Measurements from ENCODE around the gene LRRC75A.

LRRC75A gene

DNA sequence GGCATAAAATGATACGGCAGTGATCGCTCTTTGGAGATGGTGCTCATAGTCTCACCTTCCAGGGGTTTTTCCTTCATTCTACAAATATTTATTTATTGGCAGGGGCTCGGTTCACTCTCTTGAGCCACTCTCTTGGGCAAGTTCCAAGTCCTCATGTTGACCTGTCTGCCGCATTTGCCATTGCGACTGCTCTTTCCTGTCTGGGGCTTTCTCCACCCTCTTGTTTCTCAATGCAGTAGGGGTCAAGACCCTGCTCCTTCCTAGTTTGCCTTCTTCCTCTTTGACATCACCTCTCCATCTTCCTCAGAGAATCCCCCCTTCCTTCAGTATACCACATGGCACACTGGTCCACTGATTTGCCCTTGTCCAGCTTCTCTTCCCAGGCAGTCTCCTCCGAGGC is 21.9 kb upstream of the LRRC75A start:
- TF ChIP-seq YY1 (IDR thresholded peaks at IDR 0.05; ENCODE audit: low read depth) (no peak), EGR1 (IDR thresholded peaks at IDR 0.05) (no peak), CEBPB (IDR thresholded peaks at IDR 0.05) (no peak), RAD21 (IDR thresholded peaks at IDR 0.05; ENCODE audit: low read depth) (no peak)

DNA sequence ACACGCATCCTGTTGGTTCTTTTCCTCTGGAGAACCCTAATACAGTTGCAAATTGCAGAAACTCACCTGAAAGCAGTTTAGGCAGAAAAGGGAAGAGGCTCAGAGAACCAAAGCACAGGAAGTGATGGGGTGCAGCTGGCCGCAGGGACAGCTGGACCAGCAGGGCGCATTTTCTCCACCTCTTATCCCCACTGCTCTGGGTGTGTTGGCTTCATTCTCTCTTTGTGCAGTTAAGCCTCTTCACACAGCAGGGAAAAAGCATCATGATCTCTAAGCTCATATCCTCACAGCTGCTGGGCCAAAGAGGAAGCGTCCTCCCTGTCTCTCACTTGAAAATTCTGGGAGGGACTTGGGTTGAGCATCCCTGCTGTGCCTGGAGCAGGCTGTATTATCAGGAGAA is 20.0 kb upstream of the LRRC75A start:
- TF ChIP-seq EP300 (IDR thresholded peaks at IDR 0.05; ENCODE audit: borderline replicate concordance) (no peak), FOXM1 (IDR thresholded peaks at IDR 0.05; ENCODE audit: borderline replicate concordance, low read depth) (no peak), NFIC (IDR thresholded peaks at IDR 0.05) (no peak), CREB1 (IDR thresholded peaks at IDR 0.05; ENCODE audit: low read depth) (no peak), YY1 (IDR thresholded peaks at IDR 0.05; ENCODE audit: low read depth) (no peak), ZBTB7A (IDR thresholded peaks at IDR 0.05; ENCODE audit: low read depth) (no peak)
- TF ChIP-seq, protein P1, sequence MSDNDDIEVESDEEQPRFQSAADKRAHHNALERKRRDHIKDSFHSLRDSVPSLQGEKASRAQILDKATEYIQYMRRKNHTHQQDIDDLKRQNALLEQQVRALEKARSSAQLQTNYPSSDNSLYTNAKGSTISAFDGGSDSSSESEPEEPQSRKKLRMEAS (IDR thresholded peaks at IDR 0.05) = no peak
- TF ChIP-seq, protein P2, sequence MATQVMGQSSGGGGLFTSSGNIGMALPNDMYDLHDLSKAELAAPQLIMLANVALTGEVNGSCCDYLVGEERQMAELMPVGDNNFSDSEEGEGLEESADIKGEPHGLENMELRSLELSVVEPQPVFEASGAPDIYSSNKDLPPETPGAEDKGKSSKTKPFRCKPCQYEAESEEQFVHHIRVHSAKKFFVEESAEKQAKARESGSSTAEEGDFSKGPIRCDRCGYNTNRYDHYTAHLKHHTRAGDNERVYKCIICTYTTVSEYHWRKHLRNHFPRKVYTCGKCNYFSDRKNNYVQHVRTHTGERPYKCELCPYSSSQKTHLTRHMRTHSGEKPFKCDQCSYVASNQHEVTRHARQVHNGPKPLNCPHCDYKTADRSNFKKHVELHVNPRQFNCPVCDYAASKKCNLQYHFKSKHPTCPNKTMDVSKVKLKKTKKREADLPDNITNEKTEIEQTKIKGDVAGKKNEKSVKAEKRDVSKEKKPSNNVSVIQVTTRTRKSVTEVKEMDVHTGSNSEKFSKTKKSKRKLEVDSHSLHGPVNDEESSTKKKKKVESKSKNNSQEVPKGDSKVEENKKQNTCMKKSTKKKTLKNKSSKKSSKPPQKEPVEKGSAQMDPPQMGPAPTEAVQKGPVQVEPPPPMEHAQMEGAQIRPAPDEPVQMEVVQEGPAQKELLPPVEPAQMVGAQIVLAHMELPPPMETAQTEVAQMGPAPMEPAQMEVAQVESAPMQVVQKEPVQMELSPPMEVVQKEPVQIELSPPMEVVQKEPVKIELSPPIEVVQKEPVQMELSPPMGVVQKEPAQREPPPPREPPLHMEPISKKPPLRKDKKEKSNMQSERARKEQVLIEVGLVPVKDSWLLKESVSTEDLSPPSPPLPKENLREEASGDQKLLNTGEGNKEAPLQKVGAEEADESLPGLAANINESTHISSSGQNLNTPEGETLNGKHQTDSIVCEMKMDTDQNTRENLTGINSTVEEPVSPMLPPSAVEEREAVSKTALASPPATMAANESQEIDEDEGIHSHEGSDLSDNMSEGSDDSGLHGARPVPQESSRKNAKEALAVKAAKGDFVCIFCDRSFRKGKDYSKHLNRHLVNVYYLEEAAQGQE (IDR thresholded peaks at IDR 0.05; ENCODE audit: low read depth) = no peak
- TF ChIP-seq, protein P3, sequence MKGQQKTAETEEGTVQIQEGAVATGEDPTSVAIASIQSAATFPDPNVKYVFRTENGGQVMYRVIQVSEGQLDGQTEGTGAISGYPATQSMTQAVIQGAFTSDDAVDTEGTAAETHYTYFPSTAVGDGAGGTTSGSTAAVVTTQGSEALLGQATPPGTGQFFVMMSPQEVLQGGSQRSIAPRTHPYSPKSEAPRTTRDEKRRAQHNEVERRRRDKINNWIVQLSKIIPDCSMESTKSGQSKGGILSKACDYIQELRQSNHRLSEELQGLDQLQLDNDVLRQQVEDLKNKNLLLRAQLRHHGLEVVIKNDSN (IDR thresholded peaks at IDR 0.05) = no peak

DNA sequence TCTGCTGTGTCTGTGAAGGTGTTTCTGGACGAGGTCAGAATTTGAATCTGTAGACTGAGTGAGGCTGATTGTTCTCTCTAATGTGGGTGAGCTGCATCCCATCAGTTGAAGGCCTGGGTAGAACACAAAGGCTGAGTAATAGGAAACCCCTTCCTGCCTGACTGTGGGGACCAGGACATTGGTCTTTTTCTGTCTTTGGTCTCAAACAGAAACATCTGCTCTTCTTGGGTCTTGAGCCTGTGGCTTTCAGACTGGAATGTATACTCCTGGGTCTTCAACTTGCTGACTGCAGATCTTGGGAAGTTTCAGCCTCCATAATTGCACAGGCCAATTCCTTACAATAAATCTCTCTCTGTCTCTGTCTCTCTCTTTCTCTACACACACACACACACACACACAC is 19.6 kb upstream of the LRRC75A start:
- TF ChIP-seq EGR1 (IDR thresholded peaks at IDR 0.05) = no peak
- TF ChIP-seq, protein P3 (IDR thresholded peaks at IDR 0.05) = no peak

DNA sequence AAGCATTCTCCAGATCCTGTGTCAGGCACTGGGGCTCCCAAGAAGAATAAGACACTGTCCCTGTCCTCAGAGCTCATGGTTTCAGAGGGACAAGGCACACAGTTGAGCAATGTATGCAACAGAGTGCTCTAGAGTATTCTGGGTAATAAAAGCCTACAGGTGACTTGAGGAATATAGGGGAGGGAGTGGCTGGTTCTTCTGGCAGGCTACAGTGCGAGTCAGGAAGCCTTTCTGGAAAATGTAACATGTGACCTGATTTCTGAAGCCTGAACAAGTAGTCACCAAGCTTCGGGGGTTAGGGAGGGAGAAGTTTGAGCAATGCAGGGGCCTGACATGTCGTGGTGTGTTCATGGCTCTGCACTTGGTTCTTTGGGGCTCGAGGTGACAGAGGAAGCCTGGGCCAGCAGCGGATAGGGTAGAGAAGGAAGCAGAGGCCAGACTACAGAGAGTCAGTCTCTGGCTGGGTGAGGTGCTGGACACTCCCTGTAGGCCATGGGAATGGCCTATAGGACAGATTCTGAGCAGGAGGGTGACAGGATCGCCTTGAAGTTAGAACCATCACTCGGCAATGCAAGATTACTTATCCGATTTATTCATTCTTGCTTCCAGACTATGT is 16.0 kb upstream of the LRRC75A start:
- TF ChIP-seq RAD21 (IDR thresholded peaks at IDR 0.05; ENCODE audit: low read depth) (no peak), CREB1 (IDR thresholded peaks at IDR 0.05; ENCODE audit: low read depth) (no peak), TAF1 (IDR thresholded peaks at IDR 0.05; ENCODE audit: low read depth) (no peak), ZBTB7A (IDR thresholded peaks at IDR 0.05; ENCODE audit: low read depth) (no peak), FOXM1 (IDR thresholded peaks at IDR 0.05; ENCODE audit: borderline replicate concordance, low read depth) (no peak), NFIC (IDR thresholded peaks at IDR 0.05) (no peak), EGR1 (IDR thresholded peaks at IDR 0.05) (no peak), CEBPB (IDR thresholded peaks at IDR 0.05) (no peak), TCF12 (IDR thresholded peaks at IDR 0.05; ENCODE audit: low read depth) (no peak), EP300 (IDR thresholded peaks at IDR 0.05; ENCODE audit: borderline replicate concordance) (no peak), TEAD4 (IDR thresholded peaks at IDR 0.05) (no peak), YY1 (IDR thresholded peaks at IDR 0.05; ENCODE audit: low read depth) (no peak)
- TF ChIP-seq, protein P3 (IDR thresholded peaks at IDR 0.05) = no peak
- TF ChIP-seq, protein P2 (IDR thresholded peaks at IDR 0.05; ENCODE audit: low read depth) = no peak
- TF ChIP-seq, protein P1 (IDR thresholded peaks at IDR 0.05) = no peak

DNA sequence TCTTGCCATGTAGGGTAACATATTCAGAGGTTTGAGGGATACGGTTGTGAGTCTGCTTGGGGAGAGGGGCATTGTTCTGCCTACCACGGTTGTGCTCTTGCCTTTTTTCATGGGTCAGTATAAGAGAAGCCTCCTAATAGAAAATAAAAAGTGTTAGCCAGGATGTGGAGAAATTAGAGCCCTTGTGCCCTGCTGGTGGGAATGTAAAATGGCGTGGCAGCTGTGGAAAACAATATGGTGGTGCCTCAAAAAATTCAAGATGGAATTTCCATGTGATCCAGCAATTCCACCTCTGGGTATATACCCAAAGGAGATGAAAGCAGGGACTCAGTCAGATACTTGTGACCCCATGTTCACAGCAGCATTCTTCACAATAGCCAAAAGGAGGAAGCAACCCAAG is 14.2 kb upstream of the LRRC75A start:
- TF ChIP-seq, protein P2 (IDR thresholded peaks at IDR 0.05; ENCODE audit: low read depth) = no peak
- no peak for TF ChIP-seq NFIC (IDR thresholded peaks at IDR 0.05)
- TF ChIP-seq ZBTB7A (IDR thresholded peaks at IDR 0.05; ENCODE audit: low read depth) = no peak
- no peak for TF ChIP-seq EGR1 (IDR thresholded peaks at IDR 0.05)
- no peak for TF ChIP-seq CREB1 (IDR thresholded peaks at IDR 0.05; ENCODE audit: low read depth)
- TF ChIP-seq RAD21 (IDR thresholded peaks at IDR 0.05; ENCODE audit: low read depth) = no peak
- TF ChIP-seq, protein P1 (IDR thresholded peaks at IDR 0.05) = no peak
- TF ChIP-seq EP300 (IDR thresholded peaks at IDR 0.05; ENCODE audit: borderline replicate concordance) = no peak

All from Ishikawa (cell line).